GM19328 (cell line): ENCODE data around the gene ZNF346.

ENCODE experiments used
- ATAC-seq: cut with Tn5 transposase; IDR thresholded peaks from one replicate; pipeline ENCODE4 v1.9.1; 2021; ENCODE audit warnings: mild to moderate bottlenecking, moderate library complexity; ENCODE audit not compliant: unreplicated experiment

Gene ZNF346

GRCh38 chr5:177093082-177093712 is 70.7 kb downstream of the ZNF346 start:
- ATAC-seq = no peak

GRCh38 chr5:177093803-177094202 is 71.3 kb downstream of the ZNF346 start:
- ATAC-seq = no peak

- no peak for ATAC-seq
Measured at GRCh38 chr5:177094224-177095087, 72.0 kb downstream of the ZNF346 start.

GRCh38 chr5:177095088-177095669 is 72.7 kb downstream of the ZNF346 start:
- ATAC-seq = no peak

GRCh38 chr5:177096162-177097015 is 73.9 kb downstream of the ZNF346 start:
- no peak for ATAC-seq

GRCh38 chr5:177097016-177097985 is 74.8 kb downstream of the ZNF346 start:
- ATAC-seq = no peak

- no peak for ATAC-seq
Measured at GRCh38 chr5:177098120-177098469, 75.6 kb downstream of the ZNF346 start.

GRCh38 chr5:177098470-177099141 is 76.1 kb downstream of the ZNF346 start:
- ATAC-seq = no peak

- ATAC-seq = no peak
Measured at GRCh38 chr5:177099422-177100093, 77.1 kb downstream of the ZNF346 start.

- no peak for ATAC-seq
Measured at GRCh38 chr5:177100714-177101121, 78.2 kb downstream of the ZNF346 start.

GRCh38 chr5:177103523-177104253 is 81.2 kb downstream of the ZNF346 start:
- no peak for ATAC-seq

GRCh38 chr5:177105691-177106476 is 83.4 kb downstream of the ZNF346 start:
- no peak for ATAC-seq

- ATAC-seq = no peak
Measured at GRCh38 chr5:177107159-177107558, 84.7 kb downstream of the ZNF346 start.

- ATAC-seq = no peak
Measured at GRCh38 chr5:177109810-177110209, 87.3 kb downstream of the ZNF346 start.

- ATAC-seq = no peak
Measured at GRCh38 chr5:177111720-177112394, 89.4 kb downstream of the ZNF346 start.

- ATAC-seq = no peak
Measured at GRCh38 chr5:177112589-177113220, 90.2 kb downstream of the ZNF346 start.
